Thyroid gland (tissue), 4 donors: ENCODE results near the gene OR6C6.
"Not testable (repeated sequence)": the region's sequence is repeated elsewhere in the genome, so short reads cannot be mapped to it uniquely, and the experiment has no call there.

Source experiments
- POLR2A ChIP-seq, 2 donors: fragments of 450-650 bp; IDR thresholded peaks; one replicate each; pipeline ENCODE4 v1.6.1; 2017; ENCODE audit warnings: antibody characterized with exemption in 2 of 2, mild to moderate bottlenecking in 2 of 2, moderate library complexity in 1 of 2
- TF ChIP-seq, protein P1 (sequence below), 6 experiments: fragments of 200-600 bp in 3 of 6; fragments of 450-650 bp in 3 of 6; sonication (generic) in 3 of 6; IDR thresholded peaks; one replicate each; pipeline ENCODE4 v1.5.1; 2016 to 2019; ENCODE audit warnings: antibody characterized with exemption in 6 of 6, mild to moderate bottlenecking in 2 of 6, inconsistent platforms in 1 of 6, moderate library complexity in 1 of 6

DNA sequence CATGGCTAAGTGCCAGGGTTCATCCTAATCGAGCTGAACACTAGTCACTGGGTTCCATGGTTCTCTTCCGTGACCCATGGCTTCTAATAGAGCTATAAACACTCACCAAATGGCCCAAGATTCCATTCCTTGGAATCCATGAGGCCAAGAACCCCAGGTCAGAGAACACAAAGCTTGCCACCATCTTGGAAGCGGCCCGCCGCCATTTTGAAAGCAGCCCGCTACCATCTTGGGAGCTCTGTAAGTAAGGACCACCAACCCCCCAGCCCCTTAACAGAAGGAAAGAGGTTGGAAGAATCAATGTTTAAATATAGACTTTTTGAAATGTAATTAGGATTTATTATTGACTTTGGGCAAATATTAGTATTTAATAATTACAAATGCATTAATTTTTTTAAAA, 29.4 kb upstream of the OR6C6 start:
- TF ChIP-seq, protein P1, sequence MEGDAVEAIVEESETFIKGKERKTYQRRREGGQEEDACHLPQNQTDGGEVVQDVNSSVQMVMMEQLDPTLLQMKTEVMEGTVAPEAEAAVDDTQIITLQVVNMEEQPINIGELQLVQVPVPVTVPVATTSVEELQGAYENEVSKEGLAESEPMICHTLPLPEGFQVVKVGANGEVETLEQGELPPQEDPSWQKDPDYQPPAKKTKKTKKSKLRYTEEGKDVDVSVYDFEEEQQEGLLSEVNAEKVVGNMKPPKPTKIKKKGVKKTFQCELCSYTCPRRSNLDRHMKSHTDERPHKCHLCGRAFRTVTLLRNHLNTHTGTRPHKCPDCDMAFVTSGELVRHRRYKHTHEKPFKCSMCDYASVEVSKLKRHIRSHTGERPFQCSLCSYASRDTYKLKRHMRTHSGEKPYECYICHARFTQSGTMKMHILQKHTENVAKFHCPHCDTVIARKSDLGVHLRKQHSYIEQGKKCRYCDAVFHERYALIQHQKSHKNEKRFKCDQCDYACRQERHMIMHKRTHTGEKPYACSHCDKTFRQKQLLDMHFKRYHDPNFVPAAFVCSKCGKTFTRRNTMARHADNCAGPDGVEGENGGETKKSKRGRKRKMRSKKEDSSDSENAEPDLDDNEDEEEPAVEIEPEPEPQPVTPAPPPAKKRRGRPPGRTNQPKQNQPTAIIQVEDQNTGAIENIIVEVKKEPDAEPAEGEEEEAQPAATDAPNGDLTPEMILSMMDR (IDR thresholded peaks at IDR 0.05), result not testable (repeated sequence)
- TF ChIP-seq POLR2A (IDR thresholded peaks at IDR 0.05), result not testable (repeated sequence)
